Neuronal stem cell (in vitro differentiated cells): ENCODE data around the gene ANKS6.

Source experiments
- DNase-seq: peaks from one replicate; pipeline ENCODE4 v3.0.0-alpha.2; 2013; ENCODE audit warnings: low spot score
- H2AFZ ChIP-seq: one replicate; pipeline ENCODE4 v1.6.1; 2013; ENCODE audit warnings: mild to moderate bottlenecking, low read length, inconsistent platforms
- H2AK5ac ChIP-seq: 2 replicates; pipeline ENCODE4 v1.6.1; 2013; ENCODE audit warnings: low read depth, mild to moderate bottlenecking, inconsistent platforms, low read length, moderate library complexity, mixed read lengths
- H2BK120ac ChIP-seq: 2 replicates; pipeline ENCODE4 v1.6.1; 2013; ENCODE audit warnings: low read depth, mild to moderate bottlenecking, inconsistent platforms, low read length, moderate library complexity, mixed read lengths
- H2BK12ac ChIP-seq: one replicate; pipeline ENCODE4 v1.6.1; 2013; ENCODE audit warnings: low read length, inconsistent platforms
- H2BK15ac ChIP-seq: 2 replicates; pipeline ENCODE4 v1.6.1; 2013; ENCODE audit warnings: mild to moderate bottlenecking, low read length, inconsistent platforms, mixed read lengths
- H2BK5ac ChIP-seq: one replicate; pipeline ENCODE4 v1.6.1; 2013; ENCODE audit warnings: inconsistent platforms, mild to moderate bottlenecking, low read length, moderate library complexity
- H3K14ac ChIP-seq: one replicate; pipeline ENCODE4 v1.6.1; 2013; ENCODE audit warnings: low read length, inconsistent platforms
- H3K18ac ChIP-seq: 2 replicates; pipeline ENCODE4 v1.6.1; 2013; ENCODE audit warnings: low read length, inconsistent platforms
- H3K23ac ChIP-seq: 2 replicates; pipeline ENCODE4 v1.6.1; 2013; ENCODE audit warnings: low read depth, mild to moderate bottlenecking, mixed read lengths, low read length, inconsistent platforms; ENCODE audit not compliant: poor library complexity
- H3K27ac ChIP-seq: replicated peaks from 3 replicates; pipeline ENCODE4 v1.5.1; 2013; ENCODE audit warnings: low read length, inconsistent platforms
- H3K27me3 ChIP-seq, 3 experiments: 2 replicates each; pipeline ENCODE4 v1.6.1; 2013; ENCODE audit warnings: low read length in 3 of 3, mild to moderate bottlenecking in 2 of 3, inconsistent platforms in 1 of 3, low read depth in 1 of 3, mixed read lengths in 1 of 3, moderate library complexity in 1 of 3; ENCODE audit not compliant: control insufficient read depth in 3 of 3, insufficient read depth in 3 of 3
- H3K36me3 ChIP-seq, 2 donors: replicated peaks in 1 of 2; 2 replicates each; pipeline ENCODE4 v1.6.1; 2013; ENCODE audit warnings: low read length in 2 of 2; ENCODE audit not compliant: control insufficient read depth in 2 of 2, insufficient read depth in 2 of 2
- H3K4ac ChIP-seq: 2 replicates; pipeline ENCODE4 v1.6.1; 2013; ENCODE audit warnings: inconsistent platforms, mild to moderate bottlenecking, low read length, moderate library complexity
- H3K4me1 ChIP-seq, 2 donors: 1 replicate in 1 of 2; 2 replicates in 1 of 2; pipeline ENCODE4 v1.6.1; 2013; ENCODE audit warnings: low read length in 2 of 2, low read depth in 1 of 2; ENCODE audit not compliant: control insufficient read depth in 2 of 2, insufficient read depth in 1 of 2
- H3K4me2 ChIP-seq: one replicate; pipeline ENCODE4 v1.6.1; 2013; ENCODE audit warnings: mild to moderate bottlenecking, low read length, inconsistent platforms; ENCODE audit not compliant: insufficient read depth, poor library complexity, severe bottlenecking
- H3K4me3 ChIP-seq, 2 donors: 2 replicates each; pipeline ENCODE4 v1.5.1; 2013; ENCODE audit warnings: low read length in 2 of 2, mild to moderate bottlenecking in 2 of 2, inconsistent platforms in 1 of 2, moderate library complexity in 1 of 2
- H3K79me1 ChIP-seq: one replicate; pipeline ENCODE4 v1.6.1; 2013; ENCODE audit warnings: low read depth, mild to moderate bottlenecking, inconsistent platforms, low read length, moderate library complexity
- H3K9ac ChIP-seq: one replicate; pipeline ENCODE4 v1.6.1; 2013; ENCODE audit warnings: mild to moderate bottlenecking, low read depth, low read length, inconsistent platforms; ENCODE audit not compliant: poor library complexity
- H3K9me3 ChIP-seq, 2 donors: replicated peaks in 1 of 2; 2 replicates each; pipeline versions ENCODE3 to v1.6.1; 2013; ENCODE audit warnings: low read length in 2 of 2, mild to moderate bottlenecking in 2 of 2, inconsistent platforms in 1 of 2, low read depth in 1 of 2, mixed read lengths in 1 of 2, moderate library complexity in 1 of 2; ENCODE audit not compliant: control insufficient read depth in 2 of 2, insufficient read depth in 1 of 2
- H4K8ac ChIP-seq: one replicate; pipeline ENCODE4 v1.6.1; 2013; ENCODE audit warnings: low read depth, mild to moderate bottlenecking, inconsistent platforms, low read length, moderate library complexity
- H4K91ac ChIP-seq: one replicate; pipeline ENCODE4 v1.6.1; 2013; ENCODE audit warnings: low read length, low read depth, mild to moderate bottlenecking, inconsistent platforms; ENCODE audit not compliant: poor library complexity
- WGBS, 2 donors: extraction: QIAGEN DNeasy Blood & Tissue Kit; methylation state at CpG; one replicate each; pipeline ENCODE4 v1.1.7; 2013; ENCODE audit warnings: missing lambda C conversion rate in 2 of 2, mixed read lengths in 1 of 2; ENCODE audit not compliant: insufficient read length in 2 of 2, insufficient replicate concordance in 1 of 2; ENCODE audit errors: extremely low coverage in 2 of 2; 5-methylcytosine and 5-hydroxymethylcytosine counted together

ANKS6 gene

GRCh38 chr9:98772364-98773155, 23.8 kb downstream of the ANKS6 start:
- Histone ChIP-seq H3K4me2 (no peak overlapping the region), H3K79me1 (no peaks in the 10 kb centered on the region), H2BK5ac (no peak overlapping the region), H3K36me3 (peaks cover 47 to 81% of the 10 kb centered on the region in 2 donors), H2AK5ac (no peak overlapping the region), H3K14ac (no peak overlapping the region), H3K23ac (no peak overlapping the region), H4K8ac (no peak overlapping the region), H3K27me3 (no peaks in the 10 kb centered on the region), H2BK15ac (no peak overlapping the region), H3K4ac (no peak overlapping the region), H3K4me3 (no peak overlapping the region), H3K9ac (no peak overlapping the region), H2BK12ac (no peak overlapping the region), H3K9me3 (peaks cover 0 to 2% of the 10 kb centered on the region in 2 donors), H2BK120ac (no peak overlapping the region), H2AFZ (no peak overlapping the region), H3K27ac (no peak overlapping the region), H4K91ac (no peak overlapping the region), H3K4me1 (no peaks in the 10 kb centered on the region), H3K18ac (no peak overlapping the region)
- WGBS, 2 donors = no CpG with 5 or more reads among the region's 13 CpGs
- DNase-seq = no peak

GRCh38 chr9:98771209-98771874, 25.0 kb downstream of the ANKS6 start:
- H2BK15ac ChIP-seq = no peak overlapping the region
- H3K9ac ChIP-seq = no peak overlapping the region
- no peak overlapping the region for H3K4ac ChIP-seq
- no peaks in the 10 kb centered on the region for H3K27me3 ChIP-seq
- no CpG with 5 or more reads among the region's 15 CpGs for WGBS, 2 donors
- H4K8ac ChIP-seq = no peak overlapping the region
- H3K79me1 ChIP-seq = no peaks in the 10 kb centered on the region
- H3K18ac ChIP-seq = no peak overlapping the region
- H3K9me3 ChIP-seq = peaks cover 0 to 2% of the 10 kb centered on the region in 2 donors
- no peak overlapping the region for H3K14ac ChIP-seq
- H3K4me1 ChIP-seq = no peaks in the 10 kb centered on the region
- H3K4me2 ChIP-seq = no peak overlapping the region
- H2BK12ac ChIP-seq = no peak overlapping the region
- H2BK120ac ChIP-seq = no peak overlapping the region
- no peak overlapping the region for H2AK5ac ChIP-seq
- H3K36me3 ChIP-seq = peaks cover 53 to 86% of the 10 kb centered on the region in 2 donors
- DNase-seq = no peak
- H3K27ac ChIP-seq = no peak overlapping the region
- peak overlapping the region in 1 of 2 donors; percentile 21 for H3K4me3 ChIP-seq
- H4K91ac ChIP-seq = no peak overlapping the region
- no peak overlapping the region for H3K23ac ChIP-seq
- no peak overlapping the region for H2AFZ ChIP-seq
- H2BK5ac ChIP-seq = no peak overlapping the region

GRCh38 chr9:98770717-98771116, 25.6 kb downstream of the ANKS6 start:
- no peaks in the 10 kb centered on the region for H3K27me3 ChIP-seq
- H3K4ac ChIP-seq = no peak overlapping the region
- H2BK5ac ChIP-seq = no peak overlapping the region
- no peaks in the 10 kb centered on the region for H3K79me1 ChIP-seq
- no peak overlapping the region for H3K4me3 ChIP-seq
- H3K14ac ChIP-seq = no peak overlapping the region
- DNase-seq = no peak
- no peak overlapping the region for H2AK5ac ChIP-seq
- whole genome bisulfite sequencing, 2 donors = no CpG with 5 or more reads among the region's 10 CpGs
- no peak overlapping the region for H4K91ac ChIP-seq
- peaks cover 0 to 2% of the 10 kb centered on the region in 2 donors for H3K9me3 ChIP-seq
- no peak overlapping the region for H3K9ac ChIP-seq
- H4K8ac ChIP-seq = no peak overlapping the region
- H3K27ac ChIP-seq = no peak overlapping the region
- H3K18ac ChIP-seq = peak overlapping the region; percentile 22
- H3K4me1 ChIP-seq = no peaks in the 10 kb centered on the region
- peaks cover 53 to 86% of the 10 kb centered on the region in 2 donors for H3K36me3 ChIP-seq
- no peak overlapping the region for H3K4me2 ChIP-seq
- no peak overlapping the region for H3K23ac ChIP-seq
- no peak overlapping the region for H2BK12ac ChIP-seq
- no peak overlapping the region for H2AFZ ChIP-seq
- no peak overlapping the region for H2BK15ac ChIP-seq
- no peak overlapping the region for H2BK120ac ChIP-seq

GRCh38 chr9:98768344-98768743, 28.0 kb downstream of the ANKS6 start:
- no peaks in the 10 kb centered on the region for H3K27me3 ChIP-seq
- no peak overlapping the region for H3K4me2 ChIP-seq
- no peaks in the 10 kb centered on the region for H3K4me1 ChIP-seq
- H3K27ac ChIP-seq = no peak overlapping the region
- peaks cover 51 to 83% of the 10 kb centered on the region in 2 donors for H3K36me3 ChIP-seq
- H3K23ac ChIP-seq = no peak overlapping the region
- H2AK5ac ChIP-seq = no peak overlapping the region
- no peak overlapping the region for H2BK120ac ChIP-seq
- H2BK5ac ChIP-seq = no peak overlapping the region
- no peak overlapping the region for H2AFZ ChIP-seq
- peak overlapping the region in 1 of 2 donors; percentile 43 for H3K4me3 ChIP-seq
- no peak for DNase-seq
- H3K4ac ChIP-seq = no peak overlapping the region
- no peaks in the 10 kb centered on the region for H3K79me1 ChIP-seq
- no peak overlapping the region for H2BK15ac ChIP-seq
- no peak overlapping the region for H2BK12ac ChIP-seq
- no CpG with 5 or more reads among the region's 9 CpGs for WGBS, 2 donors
- no peak overlapping the region for H4K91ac ChIP-seq
- H3K14ac ChIP-seq = no peak overlapping the region
- peak overlapping the region; percentile 53 for H3K18ac ChIP-seq
- H4K8ac ChIP-seq = no peak overlapping the region
- no peak overlapping the region for H3K9ac ChIP-seq
- peaks cover 4 to 8% of the 10 kb centered on the region in 2 donors for H3K9me3 ChIP-seq
